ENCODE data around the gene KCNA3.

Gene KCNA3

DNA sequence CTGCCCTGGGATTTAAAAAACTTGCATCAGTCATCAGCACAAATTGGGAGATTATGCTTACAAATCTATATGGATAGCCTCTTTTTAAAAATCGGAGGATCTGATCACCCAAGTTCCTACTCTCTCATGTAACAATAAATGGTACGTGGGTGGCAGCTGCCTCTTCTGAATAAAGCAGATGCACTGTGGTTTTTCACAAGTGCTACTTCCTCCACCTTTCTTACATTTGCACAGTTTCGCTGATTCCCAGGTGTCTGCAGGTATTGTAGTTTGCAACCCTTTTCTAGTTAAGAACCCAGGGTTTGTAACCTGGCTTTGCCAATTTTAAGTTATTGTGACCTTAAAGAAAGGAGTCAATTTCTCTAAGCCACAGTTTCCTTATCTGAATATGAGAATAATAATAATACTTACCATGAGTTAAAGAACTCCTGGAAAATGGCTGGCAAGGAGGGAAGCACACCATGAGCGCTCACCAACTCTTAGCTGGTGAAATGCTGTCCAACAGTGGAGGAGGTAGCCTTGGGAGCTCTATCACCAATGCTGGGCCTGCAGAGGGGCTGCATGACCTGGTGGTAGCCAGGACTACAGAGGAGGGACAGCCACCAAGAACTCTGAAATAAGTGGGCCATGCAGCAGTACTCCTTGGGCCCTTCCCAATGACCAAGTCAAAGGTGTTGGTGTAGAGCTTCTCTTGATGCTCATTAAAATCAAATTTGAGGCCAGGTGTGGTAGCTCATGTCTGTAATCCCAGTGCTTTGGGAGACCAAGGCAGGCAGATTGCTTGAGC, 38.4 kb downstream of the KCNA3 start:
- no peak for DNase-seq (ENCODE audit: low read depth)
- TF ChIP-seq, protein P1, sequence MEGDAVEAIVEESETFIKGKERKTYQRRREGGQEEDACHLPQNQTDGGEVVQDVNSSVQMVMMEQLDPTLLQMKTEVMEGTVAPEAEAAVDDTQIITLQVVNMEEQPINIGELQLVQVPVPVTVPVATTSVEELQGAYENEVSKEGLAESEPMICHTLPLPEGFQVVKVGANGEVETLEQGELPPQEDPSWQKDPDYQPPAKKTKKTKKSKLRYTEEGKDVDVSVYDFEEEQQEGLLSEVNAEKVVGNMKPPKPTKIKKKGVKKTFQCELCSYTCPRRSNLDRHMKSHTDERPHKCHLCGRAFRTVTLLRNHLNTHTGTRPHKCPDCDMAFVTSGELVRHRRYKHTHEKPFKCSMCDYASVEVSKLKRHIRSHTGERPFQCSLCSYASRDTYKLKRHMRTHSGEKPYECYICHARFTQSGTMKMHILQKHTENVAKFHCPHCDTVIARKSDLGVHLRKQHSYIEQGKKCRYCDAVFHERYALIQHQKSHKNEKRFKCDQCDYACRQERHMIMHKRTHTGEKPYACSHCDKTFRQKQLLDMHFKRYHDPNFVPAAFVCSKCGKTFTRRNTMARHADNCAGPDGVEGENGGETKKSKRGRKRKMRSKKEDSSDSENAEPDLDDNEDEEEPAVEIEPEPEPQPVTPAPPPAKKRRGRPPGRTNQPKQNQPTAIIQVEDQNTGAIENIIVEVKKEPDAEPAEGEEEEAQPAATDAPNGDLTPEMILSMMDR (IDR thresholded peaks at IDR 0.05; ENCODE audit: low read length, missing control alignments), result no peak
- H3K4me3 ChIP-seq (replicated peaks; ENCODE audit: low read depth, low read length), result no peak overlapping the region

DNA sequence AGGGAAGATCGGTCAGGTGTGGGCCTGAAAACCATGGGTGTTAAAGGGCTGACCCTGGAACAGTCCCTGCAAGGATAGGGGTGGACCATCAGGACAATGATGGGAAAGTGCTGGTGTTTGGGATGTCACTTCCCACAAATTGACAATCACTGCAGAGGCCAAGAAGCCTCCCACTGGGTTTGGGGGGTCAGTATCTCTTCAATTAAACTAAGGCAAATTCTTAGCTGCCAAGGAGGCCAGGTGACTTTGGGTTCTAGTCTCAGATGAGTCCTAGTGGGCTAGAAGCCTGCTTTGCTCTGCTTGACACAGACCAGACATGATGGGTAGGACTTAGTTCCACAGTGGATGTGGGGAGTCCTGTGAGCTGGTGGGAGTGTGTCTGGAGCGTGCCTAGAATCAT, 39.3 kb downstream of the KCNA3 start:
- TF ChIP-seq, protein P1 (IDR thresholded peaks at IDR 0.05; ENCODE audit: low read length, missing control alignments), result no peak
- H3K4me3 ChIP-seq (replicated peaks; ENCODE audit: low read depth, low read length), result no peak overlapping the region

DNA sequence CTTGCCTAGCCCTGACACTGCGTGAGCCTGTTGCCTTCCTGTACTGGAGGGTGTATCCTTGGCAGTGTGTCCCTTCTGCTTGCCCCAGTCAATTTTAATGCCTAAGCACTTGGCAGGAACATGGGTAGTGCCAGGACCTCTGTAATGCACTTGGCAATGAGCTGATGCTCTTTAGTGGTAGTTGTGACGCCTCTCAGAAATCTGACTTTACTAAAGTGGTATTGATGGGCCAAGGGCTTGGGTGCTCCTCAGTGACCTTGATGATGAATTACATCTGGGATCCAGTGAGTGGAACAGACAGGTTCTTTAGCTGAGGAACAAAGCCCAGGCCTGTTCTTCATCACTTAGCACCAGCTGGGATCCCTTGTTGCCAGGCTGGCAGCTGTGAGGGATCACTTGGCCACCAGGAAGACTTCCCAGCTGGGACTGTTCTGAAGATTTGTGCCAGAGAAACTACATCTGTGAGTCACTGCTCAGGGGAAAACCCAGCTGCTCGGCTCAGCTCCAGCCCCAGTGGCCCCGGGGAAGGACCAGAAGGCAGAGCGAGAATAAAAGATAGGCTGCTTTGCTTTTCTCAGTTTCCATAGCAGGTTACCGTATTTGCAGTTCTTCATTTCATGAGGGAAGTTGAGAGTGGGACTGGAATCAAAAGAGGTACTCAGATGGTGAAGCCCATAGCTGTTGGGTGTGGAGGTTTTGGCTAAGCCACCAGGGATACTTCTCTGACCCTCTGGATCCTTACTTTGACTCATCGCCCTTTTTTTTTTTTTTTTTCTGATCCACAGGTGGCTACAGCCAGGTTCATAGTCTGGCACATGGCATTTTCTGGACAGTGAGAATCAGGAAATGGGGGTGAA, 40.1 kb downstream of the KCNA3 start:
- peak; percentile 82 for DNase-seq (ENCODE audit: low read depth)
- H3K4me3 ChIP-seq (replicated peaks; ENCODE audit: low read depth, low read length), result no peak overlapping the region
- TF ChIP-seq, protein P1 (IDR thresholded peaks at IDR 0.05; ENCODE audit: low read length, missing control alignments), result no peak

More for the DNA sequence above, 39.3 kb downstream of the KCNA3 start:
- DNase-seq (ENCODE audit: low read depth), result no peak

DNA sequence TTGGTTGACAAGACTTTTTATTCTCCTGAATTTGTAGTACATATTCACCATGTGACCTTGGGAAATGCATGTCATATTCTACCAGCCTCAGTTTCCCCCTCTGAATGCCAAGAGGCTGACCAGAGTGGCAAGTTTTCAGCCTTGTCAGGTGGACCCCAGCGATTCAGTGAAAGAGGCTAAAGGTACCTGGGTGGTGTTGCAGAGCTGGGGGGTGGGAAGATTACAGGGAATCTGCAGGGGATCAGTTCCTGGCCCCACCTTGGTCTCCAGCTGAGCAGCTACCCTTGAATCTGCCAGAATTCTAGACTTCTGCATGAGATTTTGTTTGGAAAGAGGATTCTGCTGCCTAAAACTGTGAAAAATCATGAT, 40.7 kb downstream of the KCNA3 start:
- no peak for DNase-seq (ENCODE audit: low read depth)
- TF ChIP-seq, protein P1 (IDR thresholded peaks at IDR 0.05; ENCODE audit: low read length, missing control alignments), result no peak
- H3K4me3 ChIP-seq (replicated peaks; ENCODE audit: low read depth, low read length), result no peak overlapping the region

DNA sequence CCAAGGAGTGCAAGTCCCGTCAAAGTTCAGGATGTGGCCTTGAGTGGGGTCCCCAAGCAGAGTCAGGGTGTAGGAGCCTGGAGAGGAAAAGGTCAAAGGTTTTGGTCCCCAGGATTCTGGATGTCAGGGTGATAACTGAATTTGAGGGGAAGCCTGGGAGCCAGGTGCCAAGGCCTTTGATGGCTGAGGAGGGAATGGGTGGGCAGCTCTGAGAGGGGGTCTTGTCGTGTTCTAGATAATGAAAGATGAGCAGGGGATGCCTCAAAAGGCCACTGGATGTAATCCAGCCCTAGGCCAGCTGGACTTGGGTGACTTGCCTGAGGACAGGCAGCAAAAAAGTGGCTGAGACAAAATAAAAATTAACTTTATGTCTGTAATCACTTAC, 41.1 kb downstream of the KCNA3 start:
- no peak overlapping the region for H3K4me3 ChIP-seq (replicated peaks; ENCODE audit: low read depth, low read length)
- TF ChIP-seq, protein P1 (IDR thresholded peaks at IDR 0.05; ENCODE audit: low read length, missing control alignments), result no peak
- no peak for DNase-seq (ENCODE audit: low read depth)

DNA sequence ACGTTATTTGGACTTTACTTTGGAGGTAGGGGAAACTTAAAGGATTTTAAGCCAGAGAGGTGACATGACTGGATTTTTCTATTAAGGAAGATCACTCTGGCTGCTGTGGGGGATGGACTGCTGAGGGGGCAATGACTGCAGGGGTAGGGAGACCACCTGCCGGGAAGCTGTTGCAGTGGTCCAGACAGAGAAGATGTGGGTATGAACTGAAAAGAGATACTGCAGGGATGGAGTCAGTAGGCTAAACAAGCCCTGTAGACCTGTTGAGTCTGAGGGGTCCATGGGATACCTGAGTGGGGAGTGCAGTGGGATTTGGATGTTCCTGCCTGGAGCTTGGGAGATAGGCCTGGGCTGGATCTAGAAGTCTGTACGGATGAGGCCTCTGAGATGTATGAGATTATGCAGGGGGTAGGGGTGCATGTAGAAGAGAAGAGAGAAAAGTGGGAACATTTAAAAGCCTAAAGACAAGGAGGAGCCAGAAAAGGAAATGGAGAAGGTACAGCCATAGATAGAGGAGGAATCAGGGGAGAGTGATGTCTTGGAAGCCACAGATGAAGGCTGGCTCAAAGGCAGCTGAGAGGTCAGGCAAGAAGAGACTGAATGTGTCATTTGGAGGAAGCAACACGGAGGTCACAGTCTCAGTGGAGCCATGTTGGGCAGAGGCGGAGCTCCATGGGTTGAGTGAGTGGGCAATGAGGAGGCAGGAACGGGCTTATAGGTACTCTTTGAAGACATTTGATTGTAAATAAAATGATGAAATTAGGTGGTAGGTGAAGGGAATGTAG, 42.7 kb downstream of the KCNA3 start:
- no peak overlapping the region for H3K4me3 ChIP-seq (replicated peaks; ENCODE audit: low read depth, low read length)
- TF ChIP-seq, protein P1 (IDR thresholded peaks at IDR 0.05; ENCODE audit: low read length, missing control alignments), result no peak

More for the DNA sequence above, 42.7 kb downstream of the KCNA3 start:
- no peak for DNase-seq (ENCODE audit: low read depth)
